WI38 (cell line): ENCODE measurements around the gene YTHDC2.

Experiments
- H3K4me3 ChIP-seq: 2 replicates; pipeline ENCODE4 v1.5.1; 2011; ENCODE audit warnings: low read depth, mild to moderate bottlenecking, control low read depth, low read length
- TF ChIP-seq, protein P1 (sequence below): IDR thresholded peaks from 2 replicates; pipeline ENCODE4 v1.5.1; 2012; ENCODE audit warnings: low read depth, mild to moderate bottlenecking, control low read depth, low read length

The YTHDC2 gene

DNA sequence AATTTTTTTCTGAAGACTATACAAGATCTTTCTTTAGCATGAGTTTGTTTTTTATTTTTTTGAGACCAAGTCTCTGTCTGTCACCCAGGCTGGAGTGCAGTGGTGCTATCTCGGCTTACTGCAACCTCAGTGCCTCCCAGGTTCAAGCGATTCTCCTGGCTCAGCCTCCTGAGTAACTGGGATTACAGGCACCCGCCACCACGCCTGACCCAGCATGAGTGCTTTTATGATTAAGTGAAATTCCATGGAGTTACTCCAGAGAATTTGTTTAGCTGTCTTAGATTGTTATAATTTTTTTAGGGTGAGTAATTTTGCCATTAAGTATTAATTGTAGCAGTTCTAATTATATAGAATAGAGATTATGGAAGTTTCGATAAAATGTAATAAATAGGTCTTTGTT lies 14.3 kb downstream of the YTHDC2 start:
- no peak overlapping the region for H3K4me3 ChIP-seq
- TF ChIP-seq, protein P1, sequence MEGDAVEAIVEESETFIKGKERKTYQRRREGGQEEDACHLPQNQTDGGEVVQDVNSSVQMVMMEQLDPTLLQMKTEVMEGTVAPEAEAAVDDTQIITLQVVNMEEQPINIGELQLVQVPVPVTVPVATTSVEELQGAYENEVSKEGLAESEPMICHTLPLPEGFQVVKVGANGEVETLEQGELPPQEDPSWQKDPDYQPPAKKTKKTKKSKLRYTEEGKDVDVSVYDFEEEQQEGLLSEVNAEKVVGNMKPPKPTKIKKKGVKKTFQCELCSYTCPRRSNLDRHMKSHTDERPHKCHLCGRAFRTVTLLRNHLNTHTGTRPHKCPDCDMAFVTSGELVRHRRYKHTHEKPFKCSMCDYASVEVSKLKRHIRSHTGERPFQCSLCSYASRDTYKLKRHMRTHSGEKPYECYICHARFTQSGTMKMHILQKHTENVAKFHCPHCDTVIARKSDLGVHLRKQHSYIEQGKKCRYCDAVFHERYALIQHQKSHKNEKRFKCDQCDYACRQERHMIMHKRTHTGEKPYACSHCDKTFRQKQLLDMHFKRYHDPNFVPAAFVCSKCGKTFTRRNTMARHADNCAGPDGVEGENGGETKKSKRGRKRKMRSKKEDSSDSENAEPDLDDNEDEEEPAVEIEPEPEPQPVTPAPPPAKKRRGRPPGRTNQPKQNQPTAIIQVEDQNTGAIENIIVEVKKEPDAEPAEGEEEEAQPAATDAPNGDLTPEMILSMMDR = no peak

DNA sequence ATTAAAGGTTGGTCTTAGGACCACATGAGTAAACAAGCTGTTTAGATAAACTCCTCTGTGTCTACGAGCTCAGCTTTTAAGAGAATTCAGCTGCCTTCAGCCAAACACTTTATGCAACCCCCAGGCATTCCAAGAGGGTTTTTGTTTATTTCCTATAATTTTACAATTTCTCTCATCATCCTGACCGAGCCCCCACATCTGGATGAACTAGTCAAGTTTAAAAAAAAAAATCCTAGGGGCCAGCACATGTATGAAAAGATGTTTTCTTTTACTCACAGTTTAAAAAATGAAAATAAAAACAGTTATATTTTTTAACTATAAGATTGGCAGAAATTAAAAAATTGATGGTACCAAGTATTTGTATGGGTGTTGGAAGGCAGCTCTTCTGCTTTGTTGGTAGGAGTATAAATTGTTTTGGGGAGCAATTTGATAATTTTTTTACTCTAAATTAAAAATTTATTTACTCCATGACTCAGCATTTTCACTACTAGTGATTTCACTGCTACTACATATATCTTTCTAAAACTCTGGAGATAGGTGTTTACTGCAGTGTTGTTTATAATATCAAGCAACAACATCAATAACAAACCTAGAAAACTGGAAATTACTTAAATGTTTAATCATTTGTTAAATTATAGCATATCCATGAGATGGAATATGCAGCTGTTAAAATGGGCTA lies 18.1 kb downstream of the YTHDC2 start:
- no peak overlapping the region for H3K4me3 ChIP-seq
- TF ChIP-seq, protein P1 = no peak

DNA sequence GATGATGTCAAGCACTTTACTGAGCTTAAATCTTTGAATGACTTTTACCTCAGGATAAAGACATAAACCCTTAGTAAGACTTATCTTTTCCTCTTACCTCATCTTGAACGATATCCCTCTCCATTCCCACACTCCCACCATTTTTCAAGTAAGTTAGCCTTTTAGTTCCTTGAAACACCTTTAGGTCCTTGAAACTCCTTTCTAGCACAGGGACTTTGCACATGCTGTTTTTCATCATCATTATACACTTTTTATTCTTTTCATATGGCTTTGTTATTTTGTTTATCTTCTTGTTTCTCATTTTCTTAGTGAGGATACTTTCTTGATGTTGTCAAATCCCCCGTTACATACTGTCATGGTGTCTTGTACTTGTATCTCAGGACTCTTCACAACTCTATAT lies 24.8 kb downstream of the YTHDC2 start:
- no peak overlapping the region for H3K4me3 ChIP-seq
- TF ChIP-seq, protein P1 = no peak

DNA sequence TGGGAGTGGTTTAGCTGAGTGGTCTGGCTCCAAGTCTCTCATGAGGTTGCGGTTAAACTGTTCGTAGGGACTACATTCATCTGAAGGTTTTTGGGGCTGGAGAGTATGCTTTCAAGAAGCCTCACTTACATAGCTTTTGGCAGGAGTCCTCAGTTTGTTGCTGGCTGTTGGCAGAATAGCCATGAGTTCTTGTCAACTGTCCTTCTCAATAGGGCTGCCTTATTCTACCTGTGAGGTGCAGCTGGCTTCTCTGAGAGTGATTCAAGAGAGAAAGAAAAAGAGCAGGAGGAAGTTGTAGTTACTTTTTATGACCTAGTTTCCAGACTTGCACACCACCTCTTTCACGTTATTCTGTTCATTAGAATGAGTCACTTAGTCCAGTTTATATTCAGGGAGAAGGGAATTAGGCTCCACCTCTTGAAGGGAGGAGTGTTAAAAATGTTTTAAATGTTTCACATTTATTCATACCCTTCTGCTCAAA lies 33.2 kb downstream of the YTHDC2 start:
- H3K4me3 ChIP-seq = no peak overlapping the region
- TF ChIP-seq, protein P1 = no peak

DNA sequence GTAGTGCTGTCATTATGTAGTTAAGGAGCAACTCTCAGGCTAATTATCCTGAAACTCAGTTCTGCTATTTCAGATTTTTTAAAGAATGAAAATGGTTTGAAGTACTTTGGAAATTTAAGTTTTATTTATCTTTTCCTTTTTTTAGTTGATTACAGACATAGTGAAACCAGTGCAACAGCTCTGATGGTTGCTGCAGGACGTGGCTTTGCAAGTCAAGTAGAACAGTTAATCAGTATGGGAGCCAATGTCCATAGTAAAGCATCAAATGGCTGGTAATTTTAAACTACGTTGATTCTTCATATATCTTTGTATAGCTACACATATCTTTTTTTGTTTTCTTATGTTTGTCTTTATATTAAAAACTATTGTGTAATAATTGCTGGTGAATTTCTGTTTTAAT lies 34.9 kb downstream of the YTHDC2 start:
- TF ChIP-seq, protein P1 = no peak
- H3K4me3 ChIP-seq = no peak overlapping the region

DNA sequence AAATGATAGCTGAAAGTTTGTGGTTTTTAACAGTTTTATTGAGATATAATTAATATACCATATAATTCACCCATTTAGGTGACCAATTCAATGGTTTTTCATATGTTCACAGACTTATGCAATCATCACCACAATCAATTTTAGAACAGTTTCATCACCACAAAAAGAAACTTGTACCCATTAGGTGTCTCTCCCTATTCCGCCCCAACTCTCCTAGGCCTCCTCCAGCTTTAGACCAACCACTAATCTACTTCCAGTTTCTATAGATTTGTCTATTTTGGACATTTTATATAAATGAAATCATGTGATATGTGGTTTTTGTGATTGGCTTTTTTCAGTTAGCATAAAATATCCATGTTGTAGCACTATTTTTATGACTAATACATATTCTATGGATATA lies 38.6 kb downstream of the YTHDC2 start:
- TF ChIP-seq, protein P1 = no peak

DNA sequence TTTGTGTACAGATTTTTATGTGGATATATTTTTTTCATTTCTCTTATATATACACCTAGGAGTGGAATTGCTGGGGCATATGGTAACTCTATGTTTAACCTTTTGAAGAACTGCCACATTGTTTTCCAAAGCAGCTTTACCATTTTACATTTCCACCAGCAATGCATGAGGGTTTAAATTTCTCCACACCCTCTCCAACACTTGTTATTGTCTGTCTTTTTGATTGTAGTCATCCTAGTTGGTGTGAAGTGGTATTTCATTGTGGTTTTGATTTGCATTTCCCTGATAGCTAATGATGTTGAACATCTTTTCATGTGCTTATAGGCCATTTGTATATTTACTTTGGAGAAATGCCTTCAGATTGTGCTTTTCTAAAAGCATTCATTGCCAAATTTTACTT lies 39.1 kb downstream of the YTHDC2 start:
- TF ChIP-seq, protein P1 = no peak
- H3K4me3 ChIP-seq = no peak overlapping the region

More for the DNA sequence above, 38.6 kb downstream of the YTHDC2 start:
- H3K4me3 ChIP-seq = no peak overlapping the region
